GM12878 (cell line): ENCODE results near the gene PRKCI. TPM values are rescaled to one million over a fixed set of nuclear protein-coding genes. Genes with fewer than 3 reads are reported as not detected.
A peak's percentile ranks its signal among the peaks of the same experiment; 100 is the strongest.

Experiments used
- ATAC-seq: fragments of 200-7000 bp; cut with Tn5 transposase; 3 replicates; pipeline ENCODE4 v1.9.1; 2020; ENCODE audit warnings: mild to moderate bottlenecking, moderate library complexity
- BruUV-seq: library from RNA; stranded (reverse); fragments of 400-500 nt; replicated peaks from 2 replicates; lab custom pipeline; 2021; lab: Mats Ljungman, UMichigan
- CTCF ChIA-PET: fragments of 300-600 bp; sonication (Branson Sonifier 250); formaldehyde crosslinking; extraction: SDS; loops from one replicate; lab custom pipeline; 2021; ENCODE audit warnings: inconsistent platforms; lab: Yijun Ruan, JAX
- POLR2A ChIA-PET: fragments of 350-600 bp; formaldehyde crosslinking; extraction: SDS; loops from one replicate; lab custom pipeline; 2021; ENCODE audit warnings: inconsistent platforms; lab: Charles Lee
- RAD21 ChIA-PET: fragments of 300-600 bp; sonication (Branson Sonifier 250); formaldehyde crosslinking; loops from one replicate; lab custom pipeline; 2023; ENCODE audit warnings: antibody characterized with exemption; ENCODE audit not compliant: unreplicated experiment; lab: Charles Lee
- SMC1A ChIA-PET: fragments of 300-600 bp; sonication (Branson Sonifier 250); formaldehyde crosslinking; loops from one replicate; lab custom pipeline; 2023; ENCODE audit not compliant: unreplicated experiment, uncharacterized antibody; lab: Charles Lee
- DNase-seq: peaks from one replicate; pipeline ENCODE4 v3.0.0-alpha.2; 2011; ENCODE audit warnings: low read depth, low spot score
- FAIRE-seq: peaks from 3 replicates; lab custom pipeline; 2011; peaks lifted over from hg19 to GRCh38; lab: Jason Lieb, UNC
- H2AFZ ChIP-seq: 2 replicates; pipeline ENCODE4 v1.6.0; 2011; ENCODE audit warnings: low read depth, low read length, control low read depth; ENCODE audit not compliant: control insufficient read depth
- H3K27ac ChIP-seq: 2 replicates; pipeline ENCODE4 v1.5.1; 2011; ENCODE audit warnings: control low read depth; ENCODE audit not compliant: control insufficient read depth, insufficient read depth
- H3K27me3 ChIP-seq, 2 experiments: replicated peaks in 1 of 2; 2 replicates each; pipeline versions ENCODE4 v1.6.0 to v1.6.1; 2011; ENCODE audit warnings: low read length in 1 of 2; ENCODE audit not compliant: control insufficient read depth in 2 of 2, insufficient read depth in 2 of 2
- H3K36me3 ChIP-seq, 2 experiments: 2 replicates each; pipeline ENCODE4 v1.5.1; 2011; ENCODE audit warnings: low read length in 1 of 2; ENCODE audit not compliant: control insufficient read depth in 2 of 2, insufficient read depth in 2 of 2
- H3K4me1 ChIP-seq: 2 replicates; pipeline ENCODE4 v1.6.1; 2011; ENCODE audit warnings: mild to moderate bottlenecking, low read length, moderate library complexity, mixed read lengths; ENCODE audit not compliant: control insufficient read depth, insufficient read depth
- H3K4me2 ChIP-seq: 2 replicates; pipeline ENCODE4 v1.6.0; 2011; ENCODE audit warnings: control low read depth; ENCODE audit not compliant: control insufficient read depth, insufficient read depth
- H3K4me3 ChIP-seq: fragments of 200-600 bp; sonication (generic); 2 replicates; pipeline ENCODE4 v1.5.1; 2016
- H3K79me2 ChIP-seq: 2 replicates; pipeline ENCODE4 v1.6.0; 2011; ENCODE audit warnings: low read length; ENCODE audit not compliant: control insufficient read depth, insufficient read depth
- H3K9ac ChIP-seq: 2 replicates; pipeline ENCODE4 v1.8.0; 2011; ENCODE audit warnings: low read length, control low read depth, mixed read lengths; ENCODE audit not compliant: control insufficient read depth, insufficient read depth
- H3K9me3 ChIP-seq: replicated peaks from 3 replicates; pipeline ENCODE4 v1.5.1; 2011; ENCODE audit warnings: mild to moderate bottlenecking, low read length; ENCODE audit not compliant: control insufficient read depth, insufficient read depth
- H4K20me1 ChIP-seq: 2 replicates; pipeline ENCODE4 v1.6.0; 2011; ENCODE audit not compliant: control insufficient read depth, insufficient read depth
- ATF3 ChIP-seq: IDR thresholded peaks from 2 replicates; pipeline ENCODE4 v1.6.1; 2011; ENCODE audit warnings: low read depth, mild to moderate bottlenecking, low read length, moderate library complexity, borderline replicate concordance; ENCODE audit errors: extremely low read depth
- CREB1 ChIP-seq: IDR thresholded peaks from 2 replicates; pipeline ENCODE4 v1.6.1; 2012; ENCODE audit warnings: low read depth, mild to moderate bottlenecking, inconsistent platforms
- CREM ChIP-seq: IDR thresholded peaks from 2 replicates; pipeline ENCODE4 v1.6.1; 2014; ENCODE audit warnings: antibody characterized with exemption, low read depth
- ETV6 ChIP-seq, 2 experiments: fragments of 450-650 bp in 1 of 2; IDR thresholded peaks in 1 of 2; conservative IDR thresholded peaks in 1 of 2; 2 replicates each; pipeline ENCODE4 v1.6.1; 2014; ENCODE audit warnings: antibody characterized with exemption in 1 of 2, borderline replicate concordance in 1 of 2, low read depth in 1 of 2, mild to moderate bottlenecking in 1 of 2, moderate library complexity in 1 of 2
- HSF1 ChIP-seq: fragments of 150-350 bp; IDR thresholded peaks from 2 replicates; pipeline ENCODE4 v1.6.1; 2014; ENCODE audit warnings: mild to moderate bottlenecking, low read depth, low read length
- JUNB ChIP-seq: IDR thresholded peaks from 2 replicates; pipeline ENCODE4 v1.6.1; 2016; ENCODE audit warnings: antibody characterized with exemption, mild to moderate bottlenecking
- NFIC ChIP-seq: IDR thresholded peaks from 2 replicates; pipeline ENCODE4 v1.6.1; 2012; ENCODE audit warnings: low read depth, mild to moderate bottlenecking, inconsistent platforms, low read length, moderate library complexity
- RUNX3 ChIP-seq: IDR thresholded peaks from 2 replicates; pipeline ENCODE4 v1.6.1; 2012; ENCODE audit warnings: low read length, inconsistent platforms
- SPI1 ChIP-seq: IDR thresholded peaks from 2 replicates; pipeline ENCODE4 v1.6.1; 2011; ENCODE audit warnings: low read depth, mild to moderate bottlenecking, low read length, moderate library complexity, borderline replicate concordance; ENCODE audit not compliant: insufficient read depth
- WGBS: methylation state at CpG from one replicate; pipeline ENCODE4 v1.1.6; 2016; ENCODE audit warnings: low lambda C conversion rate; ENCODE audit not compliant: insufficient replicate concordance, insufficient coverage; ENCODE audit errors: missing lambda C conversion rate; 5-methylcytosine and 5-hydroxymethylcytosine counted together
- in situ Hi-C: fragments of 300-500 bp; cut with MboI; formaldehyde crosslinking; loops from 9 replicates; pipeline ENCODE4 v1.14.3; 2018; ENCODE audit warnings: mixed read lengths
- intact Hi-C: fragments of 100-400 bp; cut with micrococcal nuclease; formaldehyde crosslinking; loops from one replicate; pipeline ENCODE4 v1.14.2; 2022; ENCODE audit not compliant: unreplicated experiment
- polyA plus RNA-seq, 11 experiments: library from polyadenylated mRNA; depleted of rRNA in 4 of 11; unstranded in 6 of 11; stranded (reverse) in 5 of 11; fragments of >200 nt; fragmentation: Nextera tagmentation in 4 of 11; fragmentation: Illumina TruSeq in 1 of 11; extraction: Ambion mirVana in 4 of 11; extraction: Trizol in 1 of 11; gene quantifications; 1 replicate in 1 of 11; 2 replicates in 10 of 11; pipeline versions ENCODE4 v1.2.1 to v1.2.3, GENCODE V29; 2011 to 2016; ENCODE audit warnings: inconsistent platforms in 2 of 11, missing spikeins in 2 of 11, low read depth in 1 of 11
- total RNA-seq, 4 experiments: library from RNA; depleted of rRNA in 3 of 4; stranded (reverse); fragments of >200 nt in 3 of 4; fragmentation: Illumina TruSeq in 1 of 4; extraction: Trizol in 1 of 4; gene quantifications; 2 replicates each; pipeline versions ENCODE4 v1.2.1 to v1.2.3, GENCODE V29; 2013 to 2021

The PRKCI gene
- total and polyA plus RNA-seq, 10 of the 15 experiments (the other 5 are each of a cell fraction or from before 2014, with no cell fraction given): 3.5 to 15.4 (median 11.8) TPM

- H3K27ac ChIP-seq: no peak overlapping the region
- no peaks in the 10 kb centered on the region for H4K20me1 ChIP-seq
- ATAC-seq (no peak), DNase-seq (no peak), FAIRE-seq (no peak)
- TF ChIP-seq ATF3 (no peak), CREM (peak; percentile 74), NFIC (peak; percentile 46; the same call in 1 of the 2 replicates), SPI1 (peak; percentile 27; the same call in 1 of the 2 replicates), CREB1 (0 out of 2 replicates have a peak, but pooled peaks have one; percentile 8), JUNB (peak; percentile 69), RUNX3 (peak; percentile 9; the same call in 1 of the 2 replicates), ETV6 (conservative IDR thresholded peaks at IDR 0.05 in 1 of 2, IDR thresholded peaks at IDR 0.05 in 1 of 2; ENCODE audit: borderline replicate concordance in 1 of 2, low read depth in 1 of 2) (peak in 1 of 2 experiments; percentile 45; a peak in 1 of 4 replicates), HSF1 (no peak)
- BruUV-seq: no TSS peak
- CTCF ChIA-PET: interaction anchor here (1.2 kb wide), 1 partner anchor 112 kb away, joined by 5 read pairs; no protein-coding TSS in a partner anchor
- no peaks in the 10 kb centered on the region for H3K4me1 ChIP-seq
- no peak overlapping the region for H3K4me2 ChIP-seq
- in situ Hi-C loops (no loop called here), intact Hi-C loops (loop anchor here (5.0 kb wide), 1 partner anchor 114 kb away; no protein-coding TSS in a partner anchor)
- H3K79me2 ChIP-seq: no peaks in the 10 kb centered on the region
- POLR2A ChIA-PET: no interaction called here
- no peaks in the 10 kb centered on the region for H3K9me3 ChIP-seq
- SMC1A ChIA-PET: interaction anchor here (0.7 to 1.2 kb wide), 3 partner anchors 10 to 109 kb away, joined by 3 to 4 read pairs (median 4); no protein-coding TSS in a partner anchor
- H3K36me3 ChIP-seq: 0 out of 4 replicates have a peak, but pooled peaks cover 0 to 6% of the 10 kb centered on the region in 2 experiments
- no peaks in the 10 kb centered on the region for H3K27me3 ChIP-seq
- H3K4me3 ChIP-seq: no peak overlapping the region
- no peak overlapping the region for H2AFZ ChIP-seq
- WGBS: 98% methylated on average over 3 of the region's 3 CpGs
- no peak overlapping the region for H3K9ac ChIP-seq
- RAD21 ChIA-PET: no interaction called here
These were observed 79.2 kb downstream of the PRKCI start for GRCh38 chr3:170301405-170301804.
